ENCODE measurements around the gene MED12.

Gene MED12

DNA sequence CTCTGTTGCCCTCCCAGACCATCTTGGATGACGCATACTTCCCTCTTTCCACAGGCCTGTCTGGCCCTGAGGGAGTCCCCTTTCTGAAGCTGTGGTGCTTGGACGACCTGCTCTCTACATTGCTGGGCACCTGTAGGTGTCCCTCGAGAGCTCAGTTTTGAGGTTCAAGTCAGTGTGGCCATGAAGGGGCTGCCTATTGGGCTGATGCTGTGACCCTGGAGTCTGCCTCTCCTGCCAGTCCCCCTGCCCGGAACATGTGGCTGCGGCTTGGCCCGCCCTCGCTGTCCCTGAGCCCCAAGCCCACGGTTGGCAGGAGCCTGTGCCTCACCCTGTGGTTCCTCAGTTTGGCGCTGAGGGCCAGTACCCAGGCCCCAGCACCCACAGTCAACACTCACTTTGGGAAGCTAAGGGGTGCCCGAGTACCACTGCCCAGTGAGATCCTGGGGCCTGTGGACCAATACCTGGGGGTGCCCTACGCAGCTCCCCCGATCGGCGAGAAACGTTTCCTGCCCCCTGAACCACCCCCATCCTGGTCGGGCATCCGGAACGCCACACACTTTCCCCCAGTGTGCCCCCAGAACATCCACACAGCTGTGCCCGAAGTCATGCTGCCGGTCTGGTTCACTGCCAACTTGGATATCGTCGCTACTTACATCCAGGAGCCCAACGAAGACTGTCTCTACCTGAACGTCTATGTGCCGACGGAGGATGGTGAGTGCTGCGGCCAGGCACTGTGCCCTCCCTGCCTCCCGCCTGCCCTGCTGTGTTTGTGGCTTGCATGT is 29.3 kb downstream of the MED12 start:
- Histone ChIP-seq H3K4me1 (ENCODE audit: insufficient read depth, low read length) (peaks cover 6% of the 10 kb centered on the region), H3K36me3 (ENCODE audit: insufficient read depth, low read depth, low read length) (no peaks in the 10 kb centered on the region), H3K4me3 (ENCODE audit: low read length) (no peak overlapping the region), H3K9ac (ENCODE audit: low read depth, low read length) (no peak overlapping the region), H3K27ac (ENCODE audit: low read length) (no peak overlapping the region), H3K9me3 (ENCODE audit: insufficient read depth, low read depth, low read length) (no peaks in the 10 kb centered on the region), H3K27me3 (ENCODE audit: insufficient read depth, low read length) (no peaks in the 10 kb centered on the region)

DNA sequence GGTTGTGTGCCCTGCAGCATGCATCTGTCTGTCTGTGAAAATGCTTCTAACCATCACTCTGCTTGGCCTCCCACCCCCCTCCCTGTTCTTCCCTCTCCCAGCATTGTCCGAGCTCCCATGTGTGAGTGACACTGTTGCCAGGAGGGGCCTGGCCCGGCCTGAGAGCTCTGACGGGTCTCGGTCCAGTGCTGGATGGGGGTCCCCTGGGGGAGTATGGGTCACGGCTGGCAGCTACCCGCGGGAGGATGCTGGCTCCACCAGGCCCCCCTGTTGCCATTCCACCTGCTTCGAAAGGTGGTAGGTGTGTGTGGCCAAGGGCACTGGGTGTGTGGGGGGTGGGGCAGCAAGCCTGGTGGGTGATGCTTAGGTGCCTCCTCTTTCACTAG is 29.9 kb downstream of the MED12 start:
- no peaks in the 10 kb centered on the region for H3K27me3 ChIP-seq (ENCODE audit: insufficient read depth, low read length)
- no peak overlapping the region for H3K27ac ChIP-seq (ENCODE audit: low read length)
- H3K36me3 ChIP-seq (ENCODE audit: insufficient read depth, low read depth, low read length), result no peaks in the 10 kb centered on the region
- no peak overlapping the region for H3K9ac ChIP-seq (ENCODE audit: low read depth, low read length)
- no peak overlapping the region for H3K4me3 ChIP-seq (ENCODE audit: low read length)
- H3K9me3 ChIP-seq (ENCODE audit: insufficient read depth, low read depth, low read length), result no peaks in the 10 kb centered on the region
- peaks cover 6% of the 10 kb centered on the region for H3K4me1 ChIP-seq (ENCODE audit: insufficient read depth, low read length)

- H3K9ac ChIP-seq (ENCODE audit: low read depth, low read length), result no peak overlapping the region
- no peak overlapping the region for H3K27ac ChIP-seq (ENCODE audit: low read length)
- peaks cover 3% of the 10 kb centered on the region for H3K4me1 ChIP-seq (ENCODE audit: insufficient read depth, low read length)
- H3K36me3 ChIP-seq (ENCODE audit: insufficient read depth, low read depth, low read length), result peaks cover 5% of the 10 kb centered on the region; the same call in 1 of the 2 replicates
- no peak overlapping the region for H3K4me3 ChIP-seq (ENCODE audit: low read length)
- no peaks in the 10 kb centered on the region for H3K9me3 ChIP-seq (ENCODE audit: insufficient read depth, low read depth, low read length)
- no peaks in the 10 kb centered on the region for H3K27me3 ChIP-seq (ENCODE audit: insufficient read depth, low read length)
These were observed 33.0 kb downstream of the MED12 start for GRCh38 chrX:71151366-71151765.

DNA sequence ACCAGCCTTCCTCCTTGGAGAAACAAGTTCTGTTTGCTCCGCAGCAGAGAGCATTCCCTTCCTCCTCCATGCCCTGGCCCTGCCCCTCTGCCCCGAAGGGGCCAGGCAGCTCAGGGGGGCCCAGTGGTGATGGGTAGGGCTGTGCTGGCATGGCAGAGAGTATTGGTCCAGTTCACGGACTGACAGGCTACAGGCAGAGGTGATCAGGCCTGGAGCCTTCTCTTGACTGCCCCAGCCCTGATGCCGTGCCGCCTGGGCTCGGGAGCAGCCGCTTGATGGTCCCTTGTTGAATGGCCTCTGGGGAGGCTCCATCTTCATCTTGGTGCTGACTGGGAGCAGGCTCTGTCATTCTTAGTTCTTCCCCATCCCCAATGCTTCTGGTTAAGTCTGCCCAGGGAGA is 35.8 kb downstream of the MED12 start:
- Histone ChIP-seq H3K27me3 (ENCODE audit: insufficient read depth, low read length) (no peaks in the 10 kb centered on the region), H3K36me3 (ENCODE audit: insufficient read depth, low read depth, low read length) (peaks cover 11% of the 10 kb centered on the region; the same call in 1 of the 2 replicates), H3K4me3 (ENCODE audit: low read length) (no peak overlapping the region), H3K9me3 (ENCODE audit: insufficient read depth, low read depth, low read length) (no peaks in the 10 kb centered on the region), H3K9ac (ENCODE audit: low read depth, low read length) (no peak overlapping the region), H3K27ac (ENCODE audit: low read length) (no peak overlapping the region), H3K4me1 (ENCODE audit: insufficient read depth, low read length) (no peaks in the 10 kb centered on the region)

GRCh38 chrX:71154641-71155040 is 36.2 kb downstream of the MED12 start:
- Histone ChIP-seq H3K4me1 (ENCODE audit: insufficient read depth, low read length) (no peaks in the 10 kb centered on the region), H3K27ac (ENCODE audit: low read length) (no peak overlapping the region), H3K9me3 (ENCODE audit: insufficient read depth, low read depth, low read length) (no peaks in the 10 kb centered on the region), H3K27me3 (ENCODE audit: insufficient read depth, low read length) (no peaks in the 10 kb centered on the region), H3K4me3 (ENCODE audit: low read length) (no peak overlapping the region), H3K36me3 (ENCODE audit: insufficient read depth, low read depth, low read length) (peaks cover 11% of the 10 kb centered on the region; the same call in 1 of the 2 replicates), H3K9ac (ENCODE audit: low read depth, low read length) (no peak overlapping the region)

DNA sequence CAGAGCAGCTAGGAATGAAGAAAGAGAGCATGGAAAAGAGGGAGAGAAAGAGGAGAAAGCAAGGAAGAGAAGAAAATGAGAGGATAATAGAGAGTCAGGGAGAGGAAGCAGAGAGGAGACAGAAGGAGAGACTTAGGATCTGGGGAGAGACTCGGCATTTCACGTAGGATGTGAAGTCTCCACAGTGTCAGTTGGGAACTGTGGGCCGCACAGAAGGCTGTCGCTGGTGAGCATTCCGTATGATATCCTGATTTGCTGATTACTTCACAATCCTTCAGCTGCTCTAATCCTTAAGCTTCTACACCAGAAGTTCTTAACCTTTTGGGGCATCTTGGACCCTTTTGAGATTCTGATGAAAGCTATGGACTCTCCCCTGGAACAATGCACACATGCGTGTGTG is 40.2 kb downstream of the MED12 start:
- Histone ChIP-seq H3K4me3 (ENCODE audit: low read length) (no peak overlapping the region), H3K36me3 (ENCODE audit: insufficient read depth, low read depth, low read length) (peaks cover 11% of the 10 kb centered on the region; the same call in 1 of the 2 replicates), H3K27ac (ENCODE audit: low read length) (no peak overlapping the region), H3K9me3 (ENCODE audit: insufficient read depth, low read depth, low read length) (no peaks in the 10 kb centered on the region), H3K4me1 (ENCODE audit: insufficient read depth, low read length) (no peaks in the 10 kb centered on the region), H3K27me3 (ENCODE audit: insufficient read depth, low read length) (no peaks in the 10 kb centered on the region), H3K9ac (ENCODE audit: low read depth, low read length) (no peak overlapping the region)

- H3K36me3 ChIP-seq (ENCODE audit: insufficient read depth, low read depth, low read length), result peaks cover 11% of the 10 kb centered on the region; the same call in 1 of the 2 replicates
- no peaks in the 10 kb centered on the region for H3K4me1 ChIP-seq (ENCODE audit: insufficient read depth, low read length)
- no peaks in the 10 kb centered on the region for H3K27me3 ChIP-seq (ENCODE audit: insufficient read depth, low read length)
- H3K9me3 ChIP-seq (ENCODE audit: insufficient read depth, low read depth, low read length), result no peaks in the 10 kb centered on the region
- H3K4me3 ChIP-seq (ENCODE audit: low read length), result no peak overlapping the region
- H3K27ac ChIP-seq (ENCODE audit: low read length), result no peak overlapping the region
- no peak overlapping the region for H3K9ac ChIP-seq (ENCODE audit: low read depth, low read length)
These were observed 40.9 kb downstream of the MED12 start for GRCh38 chrX:71159335-71159734.

DNA sequence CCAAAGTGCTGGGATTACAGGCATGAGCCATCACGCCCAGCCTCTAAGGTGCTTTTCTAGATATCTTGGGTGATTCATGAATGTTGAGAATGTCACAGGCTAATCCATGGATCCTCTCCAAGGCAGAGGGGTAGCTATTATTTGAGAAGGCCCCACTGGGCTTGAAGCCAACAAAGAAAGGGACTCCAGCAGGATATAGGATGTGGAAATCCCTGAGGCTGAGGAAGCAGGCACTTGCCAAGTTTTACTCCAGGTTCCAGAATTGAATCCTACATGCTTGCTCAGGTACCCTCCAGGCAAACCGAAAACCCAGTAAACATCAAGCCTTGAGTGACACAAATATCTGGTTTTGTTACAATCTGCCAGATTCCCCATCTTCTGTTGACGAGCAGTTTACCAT is 42.1 kb downstream of the MED12 start:
- H3K36me3 ChIP-seq (ENCODE audit: insufficient read depth, low read depth, low read length), result peaks cover 11% of the 10 kb centered on the region; the same call in 1 of the 2 replicates
- no peak overlapping the region for H3K4me3 ChIP-seq (ENCODE audit: low read length)
- H3K9me3 ChIP-seq (ENCODE audit: insufficient read depth, low read depth, low read length), result no peaks in the 10 kb centered on the region
- no peaks in the 10 kb centered on the region for H3K4me1 ChIP-seq (ENCODE audit: insufficient read depth, low read length)
- no peak overlapping the region for H3K9ac ChIP-seq (ENCODE audit: low read depth, low read length)
- no peaks in the 10 kb centered on the region for H3K27me3 ChIP-seq (ENCODE audit: insufficient read depth, low read length)
- H3K27ac ChIP-seq (ENCODE audit: low read length), result no peak overlapping the region

- Histone ChIP-seq H3K27me3 (ENCODE audit: insufficient read depth, low read length) (no peaks in the 10 kb centered on the region), H3K9me3 (ENCODE audit: insufficient read depth, low read depth, low read length) (no peaks in the 10 kb centered on the region), H3K36me3 (ENCODE audit: insufficient read depth, low read depth, low read length) (no peaks in the 10 kb centered on the region), H3K4me3 (ENCODE audit: low read length) (no peak overlapping the region), H3K27ac (ENCODE audit: low read length) (no peak overlapping the region), H3K4me1 (ENCODE audit: insufficient read depth, low read length) (no peaks in the 10 kb centered on the region), H3K9ac (ENCODE audit: low read depth, low read length) (no peak overlapping the region)
These were observed 44.6 kb downstream of the MED12 start for GRCh38 chrX:71162981-71163380.

DNA sequence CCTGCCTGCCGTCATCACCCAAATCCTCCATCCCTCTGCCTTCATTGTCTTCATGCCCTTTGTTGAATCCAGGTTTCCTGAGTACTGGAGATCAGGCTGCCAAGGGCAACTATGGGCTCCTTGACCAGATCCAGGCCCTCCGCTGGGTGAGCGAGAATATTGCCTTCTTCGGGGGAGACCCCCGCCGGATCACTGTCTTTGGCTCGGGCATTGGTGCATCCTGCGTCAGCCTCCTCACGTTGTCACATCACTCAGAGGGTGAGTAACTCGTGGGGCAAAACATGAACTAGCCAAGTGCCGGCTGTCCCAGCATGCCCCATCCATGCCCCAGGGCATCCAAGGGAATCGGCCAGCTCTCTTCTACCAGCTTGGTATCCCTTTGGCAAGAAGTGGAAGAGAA is 45.7 kb downstream of the MED12 start:
- no peak overlapping the region for H3K9ac ChIP-seq (ENCODE audit: low read depth, low read length)
- no peaks in the 10 kb centered on the region for H3K9me3 ChIP-seq (ENCODE audit: insufficient read depth, low read depth, low read length)
- H3K27ac ChIP-seq (ENCODE audit: low read length), result no peak overlapping the region
- no peaks in the 10 kb centered on the region for H3K27me3 ChIP-seq (ENCODE audit: insufficient read depth, low read length)
- no peak overlapping the region for H3K4me3 ChIP-seq (ENCODE audit: low read length)
- no peaks in the 10 kb centered on the region for H3K4me1 ChIP-seq (ENCODE audit: insufficient read depth, low read length)
- no peaks in the 10 kb centered on the region for H3K36me3 ChIP-seq (ENCODE audit: insufficient read depth, low read depth, low read length)

DNA sequence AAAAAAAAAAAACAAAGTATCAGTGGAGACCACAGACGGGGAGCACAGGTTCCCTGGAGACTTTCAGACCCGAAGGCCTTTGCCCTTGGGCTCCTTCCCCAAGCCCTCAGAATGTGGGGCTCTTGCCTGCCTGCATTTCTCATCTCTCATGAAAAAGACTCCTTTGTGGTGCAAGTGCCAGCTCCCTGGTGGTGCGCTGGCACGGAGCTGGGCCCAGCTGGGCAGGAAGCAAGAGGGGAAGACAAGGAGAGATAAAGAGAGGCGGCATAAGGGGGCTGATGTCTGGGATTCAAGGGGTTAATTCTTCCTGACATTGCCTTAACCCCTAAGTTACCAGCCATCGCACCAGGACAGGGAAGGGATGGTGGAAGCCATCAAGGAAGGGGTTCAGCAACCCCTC is 48.1 kb downstream of the MED12 start:
- Histone ChIP-seq H3K9ac (ENCODE audit: low read depth, low read length) (no peak overlapping the region), H3K4me3 (ENCODE audit: low read length) (no peak overlapping the region), H3K36me3 (ENCODE audit: insufficient read depth, low read depth, low read length) (no peaks in the 10 kb centered on the region), H3K9me3 (ENCODE audit: insufficient read depth, low read depth, low read length) (no peaks in the 10 kb centered on the region), H3K4me1 (ENCODE audit: insufficient read depth, low read length) (peaks cover 7% of the 10 kb centered on the region; the same call in 1 of the 2 replicates), H3K27me3 (ENCODE audit: insufficient read depth, low read length) (no peaks in the 10 kb centered on the region), H3K27ac (ENCODE audit: low read length) (no peak overlapping the region)

DNA sequence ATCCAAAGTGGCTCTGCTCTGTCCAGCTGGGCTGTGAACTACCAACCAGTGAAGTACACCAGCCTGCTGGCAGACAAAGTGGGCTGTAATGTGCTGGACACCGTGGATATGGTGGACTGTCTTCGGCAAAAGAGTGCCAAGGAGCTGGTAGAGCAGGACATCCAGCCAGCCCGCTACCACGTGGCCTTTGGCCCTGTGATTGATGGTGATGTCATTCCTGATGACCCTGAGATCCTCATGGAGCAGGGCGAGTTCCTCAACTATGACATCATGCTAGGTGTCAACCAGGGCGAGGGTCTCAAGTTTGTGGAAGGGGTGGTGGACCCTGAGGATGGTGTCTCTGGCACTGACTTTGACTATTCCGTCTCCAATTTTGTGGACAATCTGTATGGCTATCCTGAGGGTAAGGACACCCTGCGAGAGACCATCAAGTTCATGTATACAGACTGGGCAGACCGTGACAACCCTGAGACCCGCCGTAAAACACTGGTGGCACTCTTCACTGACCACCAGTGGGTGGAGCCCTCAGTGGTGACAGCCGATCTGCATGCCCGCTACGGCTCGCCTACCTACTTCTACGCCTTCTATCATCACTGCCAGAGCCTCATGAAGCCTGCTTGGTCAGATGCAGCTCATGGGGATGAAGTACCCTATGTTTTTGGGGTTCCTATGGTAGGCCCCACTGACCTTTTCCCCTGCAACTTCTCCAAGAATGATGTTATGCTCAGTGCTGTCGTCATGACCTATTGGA is 48.8 kb downstream of the MED12 start:
- H3K27me3 ChIP-seq (ENCODE audit: insufficient read depth, low read length), result no peaks in the 10 kb centered on the region
- H3K27ac ChIP-seq (ENCODE audit: low read length), result no peak overlapping the region
- H3K9me3 ChIP-seq (ENCODE audit: insufficient read depth, low read depth, low read length), result no peaks in the 10 kb centered on the region

More for the DNA sequence above, 48.8 kb downstream of the MED12 start:
- H3K36me3 ChIP-seq (ENCODE audit: insufficient read depth, low read depth, low read length), result no peaks in the 10 kb centered on the region
- H3K9ac ChIP-seq (ENCODE audit: low read depth, low read length), result no peak overlapping the region
- no peak overlapping the region for H3K4me3 ChIP-seq (ENCODE audit: low read length)
- peaks cover 7% of the 10 kb centered on the region; the same call in 1 of the 2 replicates for H3K4me1 ChIP-seq (ENCODE audit: insufficient read depth, low read length)

All from iPS-20b (cell line).